HG03135 (cell line): ENCODE data around the gene ZDHHC19.
"Not testable (repeated sequence)": the region's sequence is repeated elsewhere in the genome, so short reads cannot be mapped to it uniquely, and the experiment has no call there.

Source experiments
- ATAC-seq: cut with Tn5 transposase; IDR thresholded peaks from one replicate; pipeline ENCODE4 v1.9.1; 2021; ENCODE audit warnings: mild to moderate bottlenecking, moderate library complexity; ENCODE audit not compliant: unreplicated experiment

Gene ZDHHC19

DNA sequence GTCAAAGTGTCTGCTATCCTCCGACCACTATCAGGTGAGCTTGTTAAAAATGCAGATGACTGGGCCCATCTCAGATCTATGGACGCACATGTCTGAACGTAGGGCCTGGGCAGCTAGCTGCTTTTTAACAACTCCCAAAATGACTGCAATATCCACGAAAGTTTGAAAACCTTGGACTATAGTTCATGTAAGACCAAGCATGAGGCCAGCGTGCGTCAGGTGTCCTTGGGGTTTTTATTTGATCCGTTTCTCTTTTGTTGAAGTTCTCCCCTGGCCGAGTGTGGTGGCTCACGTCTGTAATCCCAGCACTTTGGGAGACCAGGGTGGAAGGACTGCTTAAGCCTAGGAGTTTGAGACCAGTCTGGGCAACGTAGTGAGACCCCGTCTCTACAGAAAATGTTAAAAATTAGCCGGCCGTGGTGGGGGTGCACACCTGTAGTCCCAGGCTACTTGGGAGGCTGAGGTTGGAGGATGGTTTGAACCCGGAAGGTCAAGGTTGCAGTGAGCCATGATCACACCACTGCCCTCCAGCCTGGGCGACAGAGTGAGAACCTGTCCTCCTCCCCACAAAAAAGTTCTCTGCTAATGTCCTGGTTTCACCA is 14.7 kb upstream of the ZDHHC19 start:
- no peak for ATAC-seq

GRCh38 chr3:196225086-196225485 is 13.9 kb upstream of the ZDHHC19 start:
- no peak for ATAC-seq

DNA sequence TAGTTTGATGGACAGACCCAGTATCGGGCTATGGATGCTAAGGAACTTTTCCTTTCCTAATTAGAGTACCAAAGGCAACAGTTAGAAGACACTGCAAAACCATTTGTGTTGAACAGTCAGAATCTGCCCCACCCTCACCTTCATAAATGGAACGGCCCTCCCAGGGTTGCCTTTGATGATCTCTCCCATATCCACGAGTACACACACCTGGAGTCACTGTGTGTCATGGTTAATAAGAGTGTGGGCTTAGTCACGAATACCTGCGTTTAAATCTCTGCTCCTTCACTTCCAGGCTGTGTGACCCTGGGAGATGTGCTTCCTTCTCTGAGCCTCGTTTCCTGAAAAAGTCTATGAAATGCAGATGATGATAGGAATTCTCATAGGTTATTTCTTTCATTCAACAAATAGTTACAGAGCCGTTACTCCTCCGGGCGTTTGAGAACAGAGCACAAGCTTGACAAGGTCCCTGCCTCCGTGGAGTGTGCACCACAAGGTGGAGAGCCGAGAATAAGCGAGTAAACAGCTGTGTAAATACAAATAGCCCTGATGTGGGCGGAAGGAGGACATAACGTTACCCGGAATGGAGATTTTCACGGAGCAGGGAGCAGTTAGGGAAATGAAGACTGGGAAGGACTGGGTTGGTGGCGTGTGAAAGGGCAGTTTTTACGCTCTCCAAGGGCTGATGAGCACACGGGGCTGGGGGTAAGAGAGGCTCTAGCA is 11.8 kb upstream of the ZDHHC19 start:
- no peak for ATAC-seq

- no peak for ATAC-seq
Observed at GRCh38 chr3:196220991-196221390, 9.8 kb upstream of the ZDHHC19 start.

DNA sequence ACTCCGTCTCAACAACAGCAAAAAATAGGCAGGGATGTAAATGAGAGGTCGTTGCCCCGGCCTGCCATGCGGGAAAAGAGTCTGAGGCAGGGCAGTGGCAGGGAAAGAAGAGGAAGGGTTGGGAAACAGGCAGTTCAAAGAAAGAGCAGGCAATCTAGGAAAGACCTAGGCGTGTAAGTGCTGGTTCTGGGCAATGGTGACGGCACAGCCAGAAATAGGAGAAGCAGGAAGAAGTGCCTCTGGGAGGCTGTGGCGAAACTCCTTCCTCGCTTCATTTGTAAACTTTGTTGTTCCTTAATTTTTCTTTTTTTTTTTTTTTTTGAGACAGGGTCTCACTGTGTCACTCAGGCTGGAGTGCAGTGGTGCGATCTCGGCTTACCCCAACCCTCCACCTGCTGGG is 9.4 kb upstream of the ZDHHC19 start:
- no peak for ATAC-seq

GRCh38 chr3:196219970-196220311 is 8.7 kb upstream of the ZDHHC19 start:
- no peak for ATAC-seq

- ATAC-seq, result peak; percentile 66
Observed at GRCh38 chr3:196219194-196219969, 8.2 kb upstream of the ZDHHC19 start.

- no peak for ATAC-seq
Observed at GRCh38 chr3:196218155-196218712, 7.0 kb upstream of the ZDHHC19 start.

GRCh38 chr3:196217307-196218154 is 6.3 kb upstream of the ZDHHC19 start:
- ATAC-seq, result no peak

- ATAC-seq, result no peak
Observed at GRCh38 chr3:196216681-196217211, 5.5 kb upstream of the ZDHHC19 start.

DNA sequence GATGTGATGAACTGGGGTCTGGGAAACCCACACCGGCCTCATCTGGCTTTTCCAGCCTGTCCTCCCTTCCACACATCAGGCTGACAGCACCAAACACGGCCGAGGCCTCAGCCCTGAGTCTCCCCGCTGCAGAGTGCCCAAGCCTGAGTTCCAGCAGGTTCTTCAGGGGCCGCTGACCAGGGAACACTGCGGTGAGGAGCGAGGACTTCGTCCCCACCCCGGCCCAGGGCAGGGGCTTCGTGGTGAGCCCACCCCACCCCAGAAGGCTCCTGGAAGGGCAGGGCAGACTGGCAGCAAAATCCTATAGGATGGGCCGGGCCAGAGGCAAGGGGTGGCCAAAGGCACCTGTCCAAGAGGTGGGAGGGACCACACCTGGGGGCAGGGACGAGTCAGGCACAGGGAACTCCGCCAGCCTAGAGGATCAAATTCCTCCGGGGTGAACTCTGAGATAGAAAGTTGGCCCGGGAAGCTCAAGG is 4.9 kb upstream of the ZDHHC19 start, which contains the start of gene SLC51A:
Gene SLC51A, plus strand, starts transcription at position 446 of the 476 bp plus-strand sequence. CDS start 179 bp downstream, outside the sequence.
- ATAC-seq, result no peak

GRCh38 chr3:196215493-196216020 is 4.4 kb upstream of the ZDHHC19 start:
- ATAC-seq, result no peak

DNA sequence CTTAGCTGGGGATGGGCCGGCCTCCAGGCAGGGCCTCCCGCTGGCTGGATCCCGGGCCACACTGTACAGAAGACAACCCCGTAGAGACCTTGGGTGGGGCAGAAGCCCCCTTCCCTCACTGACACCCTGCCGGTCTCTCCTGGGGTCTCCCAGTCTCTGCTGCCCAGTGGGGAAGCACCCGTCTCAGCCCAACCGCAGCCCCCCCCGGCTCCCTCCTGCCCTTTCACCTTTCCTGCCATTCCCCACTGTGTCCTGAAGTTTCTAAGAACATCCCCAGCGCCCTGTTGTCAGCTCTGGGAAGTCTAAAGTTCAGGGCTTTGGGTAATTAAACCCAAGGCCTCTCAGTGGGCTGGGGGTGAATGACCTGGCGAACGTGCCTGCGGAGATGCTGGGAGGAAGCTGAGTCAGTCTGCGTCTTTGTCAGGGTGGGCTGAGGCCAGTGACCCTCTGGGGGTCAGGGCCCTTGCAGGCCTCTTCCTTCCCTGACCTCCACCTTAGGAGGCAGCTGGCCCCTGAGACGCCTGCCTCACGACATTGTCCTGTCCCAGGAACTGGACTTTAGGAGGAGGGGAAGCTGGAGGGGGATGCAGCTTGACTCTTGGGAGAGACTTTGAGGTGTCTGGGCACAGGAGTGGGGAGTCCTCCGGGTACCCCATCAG is 3.7 kb upstream of the ZDHHC19 start:
- no peak for ATAC-seq

GRCh38 chr3:196209944-196210672 is 1.1 kb downstream of the ZDHHC19 start:
- not testable (repeated sequence) for ATAC-seq

DNA sequence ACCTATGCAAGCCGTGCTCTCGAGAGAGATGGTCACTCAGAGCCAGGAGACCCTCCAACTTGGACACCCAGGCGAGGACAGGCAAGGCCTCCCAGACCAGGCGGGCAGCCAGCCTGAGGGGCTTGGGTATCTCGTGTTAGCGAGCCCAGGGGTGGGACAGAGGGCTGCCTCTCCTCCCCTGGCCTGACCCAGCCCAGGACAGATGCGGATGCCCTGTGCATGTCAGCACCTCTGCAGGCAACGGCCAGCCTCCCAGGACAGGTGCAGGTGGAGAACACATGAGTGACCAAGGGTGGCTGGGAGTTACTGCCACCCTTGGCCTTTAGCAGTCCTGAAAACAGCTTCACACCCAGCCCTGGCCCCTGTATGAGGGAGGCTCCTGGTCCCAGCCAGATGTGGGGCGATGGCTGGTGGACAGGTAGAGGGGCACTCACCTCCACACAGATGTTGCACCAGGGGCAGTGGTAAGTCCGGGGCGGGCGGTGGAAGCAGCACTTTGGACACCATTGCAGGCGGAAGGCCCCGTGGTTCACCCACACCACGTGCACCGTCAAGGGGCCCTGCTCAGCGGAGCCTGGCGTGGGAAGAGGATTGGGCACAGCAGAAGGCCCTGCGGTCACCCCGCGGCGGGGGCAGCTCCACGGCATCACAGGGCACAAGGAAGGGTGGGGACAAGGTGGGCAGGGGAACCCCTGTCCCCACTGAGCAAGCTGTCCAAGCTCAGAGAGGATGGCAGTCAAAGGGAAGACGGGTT is 2.1 kb downstream of the ZDHHC19 start:
- no peak for ATAC-seq

DNA sequence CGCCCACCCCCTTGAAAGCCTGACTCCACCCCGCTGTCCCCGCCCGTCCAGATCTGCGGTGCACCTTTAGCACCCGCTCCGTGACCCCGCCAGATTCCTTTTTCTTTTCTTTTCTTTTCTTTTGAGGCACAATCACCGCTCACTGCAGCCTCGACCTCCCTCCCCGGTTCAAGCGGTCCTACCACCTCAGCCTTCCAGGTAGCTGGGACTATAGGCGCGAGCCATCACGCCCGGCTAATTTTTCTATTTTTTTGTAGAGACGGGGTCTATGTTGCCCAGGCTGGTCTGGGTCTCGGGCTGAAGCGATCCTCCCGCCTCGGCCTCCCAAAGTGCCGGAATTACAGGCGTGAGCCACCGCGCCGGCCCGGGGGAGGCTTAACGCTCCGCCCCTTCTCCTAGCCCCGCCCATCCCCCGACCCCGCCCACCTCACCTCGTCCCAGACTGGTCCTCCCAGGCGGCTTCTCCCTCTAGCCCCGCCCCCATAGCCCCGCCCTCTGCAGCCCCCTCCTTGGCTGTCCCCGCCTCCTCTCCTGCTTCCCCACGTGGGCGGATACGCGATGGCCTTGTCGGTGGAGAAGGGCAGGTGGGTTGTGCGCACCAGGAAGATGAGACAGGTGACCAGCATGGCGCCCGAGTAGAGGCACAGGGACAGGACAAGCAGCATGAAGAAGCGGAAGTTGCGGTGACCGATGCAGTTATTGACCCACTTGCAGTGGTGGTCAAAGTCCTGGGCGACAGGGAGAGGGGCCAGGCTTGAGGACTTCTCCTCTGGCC is 3.2 kb downstream of the ZDHHC19 start:
- ATAC-seq, result no peak

- ATAC-seq, result no peak
Observed at GRCh38 chr3:196207159-196207832, 3.9 kb downstream of the ZDHHC19 start.
